ENCODE measurements around the gene ROBO3.

Gene ROBO3

DNA sequence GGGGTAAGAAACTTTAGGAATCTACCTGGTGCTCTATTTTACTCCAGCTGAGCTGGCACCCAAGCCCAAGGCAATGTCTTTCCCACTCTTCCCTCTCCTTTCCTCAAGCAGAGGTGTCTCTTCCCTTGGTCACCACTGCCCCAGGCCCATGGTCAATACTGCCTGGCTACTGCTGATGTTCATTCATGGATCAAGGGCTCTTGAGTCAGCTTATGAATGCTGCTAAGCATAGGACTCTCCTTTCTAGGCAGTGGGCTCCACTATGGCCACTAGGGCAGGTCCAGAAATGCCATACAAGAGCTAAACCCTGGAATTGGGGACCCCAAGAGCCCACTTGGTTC, 51.1 kb downstream of the ROBO3 start:
- no peak for TF ChIP-seq CTCF (IDR thresholded peaks at IDR 0.05)

DNA sequence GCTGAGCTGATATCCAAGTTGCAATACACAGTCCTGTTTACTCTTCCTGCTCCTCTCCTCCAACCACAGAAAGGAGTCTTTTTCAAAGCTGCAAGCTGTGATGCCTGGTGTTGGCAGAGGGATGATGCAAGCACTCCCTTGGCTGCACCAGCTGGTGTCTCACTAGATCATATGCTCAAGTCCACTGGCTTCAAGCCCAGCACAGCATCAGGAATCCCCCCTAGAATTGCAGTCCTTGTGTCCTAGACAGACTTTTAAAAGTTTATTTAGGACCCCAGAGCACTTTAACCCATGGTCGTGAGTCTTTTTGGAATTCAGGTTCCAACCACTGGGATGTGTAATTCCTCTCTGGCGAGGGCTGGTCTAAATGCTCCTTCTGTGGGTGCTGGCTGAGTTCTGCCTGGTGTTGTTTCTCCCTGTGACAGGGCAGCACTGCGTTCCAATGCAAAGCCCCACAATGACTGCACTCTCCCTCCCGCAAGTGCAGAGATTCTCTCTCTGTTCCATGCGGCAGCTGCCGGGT, 51.9 kb downstream of the ROBO3 start:
- TF ChIP-seq CTCF (IDR thresholded peaks at IDR 0.05): no peak

DNA sequence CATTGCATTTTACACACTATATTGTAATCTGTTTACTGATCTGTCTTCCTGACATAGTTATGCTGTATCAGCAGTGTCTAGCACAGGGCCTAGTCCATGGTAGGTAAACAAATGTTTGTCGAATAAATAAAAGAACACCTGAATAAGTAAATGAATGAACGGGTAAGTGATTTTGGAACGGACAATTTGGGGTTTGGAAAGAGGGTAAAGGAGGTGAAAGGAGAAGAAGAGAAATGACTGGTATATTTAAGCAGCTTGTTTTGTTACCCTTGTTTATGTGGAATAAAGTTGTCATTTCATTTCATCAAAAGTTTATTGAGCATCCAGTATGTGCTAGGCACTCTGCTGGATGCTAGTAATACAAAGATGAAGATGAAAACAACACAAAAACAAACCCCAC, 53.7 kb downstream of the ROBO3 start, which contains the start of gene HEPN1:
TSS of gene HEPN1 (plus strand) at position 301 of the 400 bp plus-strand sequence.
- no peak for TF ChIP-seq CTCF (IDR thresholded peaks at IDR 0.05)

GRCh38 chr11:124919898-124920297, 54.7 kb downstream of the ROBO3 start:
- no peak for TF ChIP-seq CTCF (IDR thresholded peaks at IDR 0.05)

- no peak for TF ChIP-seq CTCF (IDR thresholded peaks at IDR 0.05)
Observed at GRCh38 chr11:124920356-124920755, 55.1 kb downstream of the ROBO3 start.

GRCh38 chr11:124920870-124921609, 55.8 kb downstream of the ROBO3 start:
- no peak for TF ChIP-seq CTCF (IDR thresholded peaks at IDR 0.05)

- TF ChIP-seq CTCF (IDR thresholded peaks at IDR 0.05): no peak
Observed at GRCh38 chr11:124922831-124923230, 57.6 kb downstream of the ROBO3 start.
